Right atrium auricular region (tissue), 2 donors: ENCODE measurements around the gene TYK2. TPM values are rescaled to one million over a fixed set of nuclear protein-coding genes. Genes with fewer than 3 reads are reported as not detected.
"Not testable (repeated sequence)": the region's sequence is repeated elsewhere in the genome, so short reads cannot be mapped to it uniquely, and the experiment has no call there.

Experiments
- DNase-seq: peaks from one replicate; pipeline ENCODE4 v3.0.0-alpha.2; 2019; ENCODE audit warnings: low spot score
- H3K27ac ChIP-seq, 2 donors: fragments of 200-600 bp; sonication (generic); 1 replicate in 1 of 2; 2 replicates in 1 of 2; pipeline ENCODE4 v1.5.1; 2016 to 2019
- H3K27me3 ChIP-seq, 2 donors: fragments of 200-600 bp; sonication (generic); one replicate each; pipeline versions ENCODE4 v1.5.1 to v1.6.0; 2017 to 2019
- H3K36me3 ChIP-seq: fragments of 200-600 bp; sonication (generic); one replicate; pipeline ENCODE4 v1.5.1; 2016
- H3K4me1 ChIP-seq, 2 donors: fragments of 200-600 bp; sonication (generic); one replicate each; pipeline versions ENCODE4 v1.5.1 to v1.6.0; 2017 to 2019
- H3K4me3 ChIP-seq, 2 donors: fragments of 200-600 bp; sonication (generic); 1 replicate in 1 of 2; 2 replicates in 1 of 2; pipeline ENCODE4 v1.5.1; 2017 to 2019; ENCODE audit warnings: mild to moderate bottlenecking in 1 of 2, moderate library complexity in 1 of 2
- H3K9me3 ChIP-seq, 2 donors: fragments of 200-600 bp; sonication (generic); one replicate each; pipeline ENCODE4 v1.5.1; 2019
- CTCF ChIP-seq, 2 donors: fragments of 200-600 bp; sonication (generic); IDR thresholded peaks; one replicate each; pipeline ENCODE4 v1.5.1; 2019; ENCODE audit warnings: antibody characterized with exemption in 2 of 2
- total RNA-seq, 2 donors: library from RNA; depleted of rRNA; stranded (reverse); fragments of >200 nt; gene quantifications; one replicate each; pipeline ENCODE4 v1.1.0, GENCODE V29; 2016

Gene TYK2
- total RNA-seq, 2 donors from 2014 or later = 31.7 to 58.8 TPM

- no peaks in the 10 kb centered on the region for H3K9me3 ChIP-seq
- no peak for TF ChIP-seq CTCF (IDR thresholded peaks at IDR 0.05)
- no peaks in the 10 kb centered on the region for H3K36me3 ChIP-seq
- peak overlapping the region; percentile 89 to 97 for H3K4me3 ChIP-seq
- H3K27me3 ChIP-seq = peaks cover 5% of the 10 kb centered on the region in 2 donors
- no peak overlapping the region for H3K27ac ChIP-seq
- no peak for DNase-seq
- H3K4me1 ChIP-seq = peaks cover 0 to 44% of the 10 kb centered on the region in 2 donors
These were observed 24.8 kb upstream of the TYK2 start for GRCh38 chr19:10404888-10405820.

- Histone ChIP-seq H3K4me1 (peaks cover 0 to 61% of the 10 kb centered on the region in 2 donors), H3K36me3 (no peaks in the 10 kb centered on the region), H3K4me3 (peak within 1 kb of the TSS; percentile 89 to 97), H3K9me3 (no peaks in the 10 kb centered on the region), H3K27ac (peak within 1 kb of the TSS; percentile 79 to 84), H3K27me3 (peaks cover 5% of the 10 kb centered on the region in 2 donors)
- no peak for TF ChIP-seq CTCF (IDR thresholded peaks at IDR 0.05)
- DNase-seq = peak; percentile 97
These were observed 23.0 kb upstream of the TYK2 start, which contains the start of gene CDC37 for GRCh38 chr19:10403137-10404021. Gene CDC37, minus strand, starts transcription at chr19:10403542. Its CDS starts 63 bp downstream, at chr19:10403479.

- Histone ChIP-seq H3K27ac (peak overlapping the region; percentile 79 to 84), H3K27me3 (peaks cover 5% of the 10 kb centered on the region in 2 donors), H3K4me3 (peak overlapping the region; percentile 89 to 97), H3K36me3 (no peaks in the 10 kb centered on the region), H3K4me1 (peaks cover 0 to 68% of the 10 kb centered on the region in 2 donors), H3K9me3 (no peaks in the 10 kb centered on the region)
- no peak for DNase-seq
- TF ChIP-seq CTCF (IDR thresholded peaks at IDR 0.05) = no peak
These were observed 22.2 kb upstream of the TYK2 start for GRCh38 chr19:10402441-10403038.

GRCh38 chr19:10399878-10400277, 19.5 kb upstream of the TYK2 start:
- Histone ChIP-seq H3K27ac (peak overlapping the region; percentile 61 to 84), H3K9me3 (no peaks in the 10 kb centered on the region), H3K4me1 (peaks cover 0 to 60% of the 10 kb centered on the region in 2 donors), H3K36me3 (peaks cover 11% of the 10 kb centered on the region), H3K27me3 (peaks cover 0 to 4% of the 10 kb centered on the region in 2 donors), H3K4me3 (no peak overlapping the region)
- no peak for TF ChIP-seq CTCF (IDR thresholded peaks at IDR 0.05)
- no peak for DNase-seq

GRCh38 chr19:10399340-10399739, 19.0 kb upstream of the TYK2 start:
- DNase-seq, H3K9me3 ChIP-seq, H3K27me3 ChIP-seq, H3K4me3 ChIP-seq: not testable (repeated sequence)
- Histone ChIP-seq H3K36me3 (peaks cover 16% of the 10 kb centered on the region), H3K27ac (peak overlapping the region; percentile 61 to 84), H3K4me1 (peaks cover 0 to 55% of the 10 kb centered on the region in 2 donors)
